Stomach (tissue), 4 donors: Measurements from ENCODE around the gene TBCC.
"Not testable (repeated sequence)": the region's sequence is repeated elsewhere in the genome, so short reads cannot be mapped to it uniquely, and the experiment has no call there.

ENCODE experiments used
- EP300 ChIP-seq: sonication (generic); formaldehyde crosslinking; IDR thresholded peaks from one replicate; pipeline ENCODE4 v1.6.1; 2017; ENCODE audit warnings: antibody characterized with exemption
- POLR2A ChIP-seq, 4 donors: fragments of 450-650 bp; IDR thresholded peaks; one replicate each; pipeline ENCODE4 v1.6.1; 2016; ENCODE audit warnings: antibody characterized with exemption in 4 of 4, control low read depth in 2 of 4, mild to moderate bottlenecking in 1 of 4, moderate library complexity in 1 of 4
- POLR2AphosphoS5 ChIP-seq, 3 donors: sonication (generic); formaldehyde crosslinking; IDR thresholded peaks; one replicate each; pipeline ENCODE4 v1.6.1; 2016; ENCODE audit warnings: antibody characterized with exemption in 3 of 3
- TF ChIP-seq, protein P1 (sequence below), 7 experiments: fragments of 450-650 bp in 4 of 7; fragments of 200-600 bp in 3 of 7; sonication (generic) in 3 of 7; IDR thresholded peaks; one replicate each; pipeline ENCODE4 v1.5.1; 2016 to 2019; ENCODE audit warnings: antibody characterized with exemption in 7 of 7, control low read depth in 2 of 7, mild to moderate bottlenecking in 1 of 7

DNA sequence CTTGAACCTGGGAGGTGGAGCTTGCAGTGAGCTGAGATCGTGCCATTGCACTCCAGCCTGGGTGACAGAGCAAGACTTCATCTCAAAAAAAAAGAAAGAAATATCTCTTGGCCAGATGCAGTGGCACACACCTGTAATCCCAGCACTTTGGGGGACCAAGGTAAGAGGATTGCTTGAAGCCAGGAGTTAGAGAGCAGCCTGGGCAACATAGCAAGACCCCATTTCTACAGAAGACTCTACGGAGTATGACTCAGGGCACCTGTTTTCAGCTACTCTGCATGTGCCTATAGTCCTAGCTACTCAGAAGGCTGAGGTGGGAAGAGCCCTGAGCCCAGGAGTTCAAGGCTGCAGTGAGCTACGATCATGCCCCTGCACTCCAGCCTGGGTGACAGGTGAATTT is 43.1 kb downstream of the TBCC start:
- TF ChIP-seq, protein P1, sequence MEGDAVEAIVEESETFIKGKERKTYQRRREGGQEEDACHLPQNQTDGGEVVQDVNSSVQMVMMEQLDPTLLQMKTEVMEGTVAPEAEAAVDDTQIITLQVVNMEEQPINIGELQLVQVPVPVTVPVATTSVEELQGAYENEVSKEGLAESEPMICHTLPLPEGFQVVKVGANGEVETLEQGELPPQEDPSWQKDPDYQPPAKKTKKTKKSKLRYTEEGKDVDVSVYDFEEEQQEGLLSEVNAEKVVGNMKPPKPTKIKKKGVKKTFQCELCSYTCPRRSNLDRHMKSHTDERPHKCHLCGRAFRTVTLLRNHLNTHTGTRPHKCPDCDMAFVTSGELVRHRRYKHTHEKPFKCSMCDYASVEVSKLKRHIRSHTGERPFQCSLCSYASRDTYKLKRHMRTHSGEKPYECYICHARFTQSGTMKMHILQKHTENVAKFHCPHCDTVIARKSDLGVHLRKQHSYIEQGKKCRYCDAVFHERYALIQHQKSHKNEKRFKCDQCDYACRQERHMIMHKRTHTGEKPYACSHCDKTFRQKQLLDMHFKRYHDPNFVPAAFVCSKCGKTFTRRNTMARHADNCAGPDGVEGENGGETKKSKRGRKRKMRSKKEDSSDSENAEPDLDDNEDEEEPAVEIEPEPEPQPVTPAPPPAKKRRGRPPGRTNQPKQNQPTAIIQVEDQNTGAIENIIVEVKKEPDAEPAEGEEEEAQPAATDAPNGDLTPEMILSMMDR (IDR thresholded peaks at IDR 0.05), result not testable (repeated sequence)
- TF ChIP-seq POLR2AphosphoS5 (IDR thresholded peaks at IDR 0.05); EP300; POLR2A (IDR thresholded peaks at IDR 0.05): not testable (repeated sequence)
